NCI-H128 (cell line): ENCODE data around the gene NOLC1.

Source experiments
- DNase-seq: peaks from one replicate; lab custom pipeline; 2025; ENCODE audit not compliant: unreplicated experiment; lab: John Stamatoyannopoulos, UW

The NOLC1 gene

DNA sequence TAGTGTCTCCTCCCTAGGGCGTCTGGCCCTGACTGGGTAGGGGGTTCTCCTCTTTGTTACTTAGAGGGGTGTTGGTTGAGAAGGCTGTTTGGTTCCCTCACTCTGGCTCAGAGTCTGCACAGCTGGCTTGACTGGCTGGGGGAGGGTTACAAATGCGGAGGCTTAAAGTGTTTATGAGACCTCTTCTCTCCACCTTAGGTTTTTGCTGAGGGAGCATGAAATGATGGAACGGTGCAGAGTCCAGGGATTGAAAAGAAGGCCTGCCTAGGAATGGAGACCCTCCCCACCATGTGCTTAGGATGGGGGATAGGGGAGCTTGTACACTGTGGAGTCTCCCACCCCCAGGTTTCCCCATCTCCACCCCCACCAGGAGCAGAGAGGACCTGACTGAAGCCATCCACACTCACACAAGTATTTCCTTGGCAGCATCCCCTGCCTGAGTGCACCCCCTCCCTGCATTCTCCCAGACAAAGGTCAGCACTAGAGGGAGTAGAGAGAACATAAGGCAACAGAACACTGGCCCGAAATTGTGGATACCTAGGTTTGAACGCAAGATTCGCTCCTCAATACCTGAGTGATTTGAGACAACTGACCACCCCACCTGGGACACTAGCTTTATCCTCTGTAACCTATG is 30.3 kb upstream of the NOLC1 start:
- DNase-seq = no peak

DNA sequence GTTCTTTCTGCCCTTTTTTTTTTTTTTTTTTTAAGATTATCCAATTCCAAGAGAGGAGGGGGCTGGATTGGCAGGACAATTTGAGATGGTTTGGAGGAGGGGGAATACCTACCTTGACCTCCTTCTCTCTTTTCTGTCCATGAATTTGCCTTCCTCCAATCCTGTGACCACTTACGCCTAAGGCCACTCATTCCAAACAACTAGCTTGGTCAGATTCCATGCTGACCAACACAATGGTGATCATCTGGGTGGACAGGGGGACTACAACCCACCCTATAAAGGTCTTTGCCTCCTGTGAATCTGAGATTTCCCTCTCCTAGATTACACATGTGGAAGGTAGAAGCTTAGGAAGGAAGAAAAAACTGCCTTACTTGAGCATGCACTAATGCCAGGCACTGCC is 29.7 kb upstream of the NOLC1 start:
- no peak for DNase-seq

DNA sequence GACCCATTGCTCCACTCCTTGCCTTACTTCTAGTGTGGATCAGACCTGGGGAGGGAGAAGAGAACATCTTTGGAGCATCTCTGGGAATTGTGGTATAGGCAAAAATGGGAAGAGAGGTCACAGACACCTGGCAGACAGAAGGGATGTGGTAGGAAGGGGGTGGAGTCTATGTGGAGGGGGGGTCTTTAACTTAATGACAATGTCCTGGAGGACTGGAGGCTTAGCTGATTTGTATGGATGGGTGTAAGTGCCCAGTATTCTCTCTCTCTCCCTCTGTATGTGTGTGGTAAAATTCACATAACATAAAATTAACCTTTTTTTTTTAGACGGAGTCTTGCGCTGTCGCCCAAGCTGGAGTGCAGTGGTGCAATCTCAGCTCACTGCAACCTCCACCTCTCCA is 29.0 kb upstream of the NOLC1 start:
- DNase-seq = no peak

DNA sequence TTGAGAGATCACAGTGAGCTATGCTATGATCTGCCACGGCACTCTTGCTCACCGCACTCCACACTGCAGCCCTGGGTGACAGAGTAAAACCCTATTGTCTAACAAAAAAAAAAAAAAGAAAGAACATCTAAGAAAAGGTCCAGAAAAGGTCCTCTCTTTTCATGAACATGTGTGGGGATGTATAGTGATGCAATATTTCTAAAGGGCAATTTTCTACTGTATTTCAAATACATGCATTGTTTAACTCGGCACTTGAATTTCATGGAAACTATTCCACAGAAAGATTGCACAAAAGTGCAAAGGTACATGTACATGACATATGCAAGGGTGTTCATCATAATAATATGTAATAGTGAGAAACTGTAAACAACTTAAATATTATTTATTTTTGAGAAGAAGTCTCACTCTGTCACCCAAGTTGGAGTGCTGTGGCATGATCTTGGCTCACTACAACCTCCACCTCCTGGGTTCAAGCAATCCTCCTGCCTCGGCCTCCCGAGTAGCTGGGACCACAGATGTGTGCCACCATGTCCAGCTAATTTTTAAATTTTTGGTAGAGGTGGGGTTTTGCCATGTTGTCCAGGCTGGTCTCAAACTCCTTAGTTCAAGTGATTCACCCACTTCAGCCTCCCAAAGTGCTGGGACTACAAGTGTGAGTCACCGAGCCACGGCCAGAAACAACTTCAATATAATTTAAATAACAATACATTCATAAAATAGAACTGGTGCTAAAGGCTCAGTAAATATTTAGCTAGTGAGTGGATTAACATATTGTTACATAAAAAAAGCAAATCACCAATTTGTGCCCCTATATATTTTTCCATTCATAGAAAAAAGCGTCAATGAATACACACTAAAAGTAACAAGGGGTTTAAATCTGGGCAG is 20.7 kb upstream of the NOLC1 start:
- DNase-seq = no peak

DNA sequence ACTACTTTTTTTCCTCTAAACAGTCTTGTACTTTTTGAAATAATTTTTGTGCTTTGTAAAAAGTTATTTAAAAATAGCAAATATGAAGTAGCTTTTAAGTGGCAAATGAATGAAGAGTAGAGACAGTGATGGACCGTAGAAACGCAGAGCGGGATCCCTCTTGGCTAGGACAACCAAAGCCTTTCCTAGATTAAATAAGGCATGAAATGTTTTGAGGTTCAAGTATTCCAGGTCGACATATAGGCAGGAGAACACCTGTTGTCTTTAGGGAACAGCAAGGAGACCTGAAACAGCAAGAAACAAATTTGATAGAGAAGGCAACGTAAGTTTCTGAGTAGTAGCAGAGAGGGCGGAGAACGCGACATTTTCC is 20.0 kb upstream of the NOLC1 start:
- no peak for DNase-seq

DNA sequence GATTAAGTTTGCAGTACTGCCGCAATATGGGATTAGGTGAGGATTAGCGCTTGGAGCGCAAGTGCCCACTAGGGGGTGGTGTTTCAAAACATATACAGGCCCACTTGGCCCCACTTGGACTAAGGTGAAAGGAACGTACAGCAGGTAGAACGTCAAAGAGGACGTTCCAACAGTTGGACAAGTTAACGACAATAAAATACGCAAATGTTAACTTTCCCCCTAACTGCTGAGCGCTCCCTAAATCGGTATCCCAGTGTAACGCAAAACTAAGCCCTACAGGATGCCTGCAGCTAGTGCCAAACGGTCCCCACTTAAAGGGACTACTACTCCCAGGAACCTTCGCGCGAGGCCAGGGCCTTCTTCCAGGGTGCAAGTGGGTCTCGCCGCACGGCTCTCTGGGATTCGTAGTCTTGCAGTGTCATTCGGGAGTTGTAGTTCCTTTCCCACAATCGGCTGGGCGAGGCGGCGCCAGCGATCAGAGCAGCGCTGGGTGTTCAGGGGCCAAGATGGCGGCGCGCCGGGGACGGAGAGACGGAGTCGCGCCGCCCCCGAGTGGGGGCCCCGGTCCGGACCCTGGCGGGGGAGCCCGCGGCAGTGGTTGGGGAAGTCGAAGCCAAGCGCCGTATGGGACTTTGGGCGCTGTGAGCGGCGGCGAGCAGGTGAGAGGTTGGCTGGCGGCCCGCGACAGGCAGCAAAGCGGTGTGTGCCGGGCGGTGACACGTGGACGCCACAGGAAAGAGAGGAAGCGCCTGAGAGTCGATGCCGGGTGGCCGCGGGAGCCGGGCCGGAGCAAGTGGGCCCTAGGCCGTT is 19.4 kb upstream of the NOLC1 start, which contains the start of gene PPRC1:
Gene PPRC1 (plus strand): TSS at position 478 of the 810 bp plus-strand sequence. CDS start 29 bp downstream, at position 507.
- peak; percentile 84 for DNase-seq

DNA sequence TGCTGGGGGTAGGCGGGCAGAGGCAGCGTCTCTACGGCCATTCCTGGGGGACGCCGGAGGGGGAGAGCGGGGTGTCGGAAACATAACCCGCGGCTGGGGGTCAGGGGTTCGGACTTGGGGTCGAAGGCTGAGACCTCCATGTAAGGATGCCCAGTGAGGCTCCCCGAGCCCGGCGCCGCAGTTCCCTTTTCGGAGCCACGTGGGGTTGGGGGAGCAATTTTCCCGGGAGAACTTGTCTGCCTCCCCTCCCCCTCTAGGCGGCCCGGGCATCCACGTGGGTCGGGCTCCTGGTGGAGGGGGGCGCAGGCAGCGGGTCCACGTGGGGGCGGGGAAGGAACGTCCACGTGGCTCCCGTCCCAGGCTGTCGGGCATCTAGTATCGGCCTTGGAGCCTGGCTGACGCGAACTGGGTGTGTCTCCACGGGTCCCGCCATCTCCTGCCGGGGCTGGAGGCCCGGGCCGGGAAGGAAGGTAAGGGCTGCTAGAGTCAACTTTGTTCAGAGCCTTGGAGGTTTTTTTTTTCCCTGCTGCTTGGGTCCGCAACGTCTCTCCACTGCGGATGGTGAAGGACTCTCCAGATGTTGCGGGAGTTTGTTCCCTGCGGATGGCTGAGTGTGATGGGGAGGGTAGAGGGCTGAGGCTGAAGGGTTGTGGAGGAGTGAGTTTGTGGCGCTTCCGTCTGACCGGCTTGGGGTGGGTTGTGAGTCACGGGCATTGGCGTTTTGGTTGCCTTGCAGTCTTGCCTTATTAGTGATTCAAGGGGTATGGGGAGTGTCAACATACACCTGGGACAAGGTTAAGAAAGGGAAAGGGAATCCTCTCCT is 18.6 kb upstream of the NOLC1 start:
- DNase-seq = no peak

DNA sequence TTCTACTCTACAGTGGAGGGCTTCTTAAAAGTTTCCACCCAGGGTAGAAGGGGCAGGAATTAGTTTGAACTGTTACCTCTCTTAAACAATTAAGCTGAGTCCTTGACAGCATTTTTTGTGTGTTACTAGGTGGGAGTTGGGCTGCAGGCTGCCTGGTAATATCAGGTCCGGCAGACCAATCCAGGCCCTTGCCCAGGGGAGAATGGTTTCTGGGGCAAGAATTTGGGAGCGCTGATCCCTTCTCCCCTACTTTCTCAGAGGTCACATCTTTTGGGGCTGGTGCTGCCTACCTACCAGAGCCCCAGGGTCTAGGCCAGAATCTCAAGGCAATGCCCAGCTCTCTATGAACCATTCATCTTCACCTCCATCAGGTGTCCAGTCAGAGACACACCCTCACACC is 17.8 kb upstream of the NOLC1 start:
- no peak for DNase-seq

DNA sequence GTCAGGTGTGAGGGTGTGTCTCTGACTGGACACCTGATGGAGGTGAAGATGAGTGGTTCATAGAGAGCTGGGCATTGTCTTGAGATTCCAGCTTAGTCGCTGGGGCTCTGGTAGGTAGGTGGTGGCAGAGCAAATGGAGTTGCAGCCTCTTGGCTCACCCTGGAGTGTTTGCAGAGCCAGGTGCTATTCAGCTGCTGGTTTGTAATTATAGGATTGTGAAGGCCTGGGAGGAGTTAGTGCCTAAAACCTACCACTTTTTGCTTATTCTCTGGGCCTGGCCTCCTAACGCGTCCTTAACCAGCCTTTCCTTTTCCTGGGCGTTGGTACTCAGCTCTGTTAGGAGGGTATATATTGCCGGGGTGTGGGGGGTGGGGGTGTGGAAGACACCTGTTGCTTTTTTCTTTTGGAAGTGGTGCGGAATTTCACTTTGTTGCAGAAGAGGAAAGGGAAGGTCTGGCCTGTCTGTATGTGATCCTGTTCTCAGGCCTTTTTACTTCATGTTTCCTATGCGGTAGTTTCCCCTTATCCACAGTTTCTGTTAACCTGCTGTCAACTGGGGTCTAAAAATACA is 16.1 kb upstream of the NOLC1 start:
- no peak for DNase-seq

DNA sequence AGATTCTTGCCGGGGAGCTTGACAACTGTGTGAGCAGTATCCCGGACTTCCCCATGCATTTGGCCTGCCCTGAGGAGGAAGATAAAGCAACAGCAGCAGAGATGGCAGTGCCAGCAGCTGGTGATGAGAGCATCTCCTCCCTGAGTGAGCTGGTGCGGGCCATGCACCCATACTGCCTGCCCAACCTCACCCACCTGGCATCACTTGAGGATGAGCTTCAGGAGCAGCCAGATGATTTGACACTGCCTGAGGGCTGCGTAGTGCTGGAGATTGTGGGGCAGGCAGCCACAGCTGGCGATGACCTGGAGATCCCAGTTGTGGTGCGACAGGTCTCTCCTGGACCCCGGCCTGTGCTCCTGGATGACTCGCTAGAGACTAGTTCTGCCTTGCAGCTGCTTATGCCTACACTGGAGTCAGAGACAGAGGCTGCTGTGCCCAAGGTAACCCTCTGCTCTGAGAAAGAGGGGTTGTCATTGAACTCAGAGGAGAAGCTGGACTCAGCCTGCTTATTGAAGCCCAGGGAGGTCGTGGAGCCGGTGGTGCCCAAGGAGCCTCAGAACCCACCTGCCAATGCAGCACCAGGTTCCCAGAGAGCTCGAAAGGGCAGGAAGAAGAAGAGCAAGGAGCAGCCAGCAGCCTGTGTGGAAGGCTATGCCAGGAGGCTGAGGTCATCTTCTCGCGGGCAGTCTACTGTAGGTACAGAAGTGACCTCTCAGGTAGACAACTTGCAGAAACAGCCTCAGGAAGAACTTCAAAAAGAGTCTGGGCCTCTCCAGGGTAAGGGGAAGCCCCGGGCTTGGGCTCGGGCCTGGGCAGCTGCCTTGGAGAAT is 12.7 kb upstream of the NOLC1 start:
- no peak for DNase-seq

DNA sequence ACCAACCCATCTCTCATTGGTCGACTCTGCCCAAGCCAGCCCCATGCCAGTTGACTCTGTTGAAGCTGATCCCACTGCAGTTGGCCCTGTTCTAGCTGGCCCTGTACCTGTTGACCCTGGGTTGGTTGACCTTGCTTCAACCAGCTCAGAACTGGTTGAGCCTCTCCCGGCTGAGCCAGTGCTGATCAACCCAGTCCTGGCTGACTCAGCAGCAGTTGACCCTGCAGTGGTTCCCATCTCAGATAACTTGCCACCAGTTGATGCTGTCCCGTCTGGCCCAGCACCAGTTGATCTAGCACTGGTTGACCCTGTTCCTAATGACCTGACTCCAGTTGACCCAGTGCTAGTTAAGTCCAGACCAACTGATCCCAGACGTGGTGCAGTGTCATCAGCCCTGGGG is 12.0 kb upstream of the NOLC1 start:
- DNase-seq = no peak

DNA sequence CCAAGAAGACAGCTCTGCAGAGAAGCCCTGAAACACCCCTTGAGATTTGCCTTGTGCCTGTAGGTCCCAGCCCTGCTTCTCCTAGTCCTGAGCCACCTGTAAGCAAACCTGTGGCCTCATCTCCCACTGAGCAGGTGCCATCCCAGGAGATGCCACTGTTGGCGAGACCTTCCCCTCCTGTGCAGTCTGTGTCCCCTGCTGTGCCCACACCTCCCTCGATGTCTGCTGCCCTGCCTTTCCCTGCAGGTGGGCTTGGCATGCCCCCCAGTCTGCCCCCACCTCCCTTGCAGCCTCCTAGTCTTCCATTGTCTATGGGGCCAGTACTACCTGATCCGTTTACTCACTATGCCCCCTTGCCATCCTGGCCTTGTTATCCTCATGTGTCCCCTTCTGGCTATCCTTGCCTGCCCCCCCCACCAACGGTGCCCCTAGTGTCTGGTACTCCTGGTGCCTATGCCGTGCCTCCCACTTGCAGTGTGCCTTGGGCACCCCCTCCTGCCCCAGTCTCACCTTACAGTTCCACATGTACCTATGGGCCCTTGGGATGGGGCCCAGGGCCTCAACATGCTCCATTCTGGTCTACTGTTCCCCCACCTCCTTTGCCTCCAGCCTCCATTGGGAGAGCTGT is 11.2 kb upstream of the NOLC1 start:
- DNase-seq = no peak

DNA sequence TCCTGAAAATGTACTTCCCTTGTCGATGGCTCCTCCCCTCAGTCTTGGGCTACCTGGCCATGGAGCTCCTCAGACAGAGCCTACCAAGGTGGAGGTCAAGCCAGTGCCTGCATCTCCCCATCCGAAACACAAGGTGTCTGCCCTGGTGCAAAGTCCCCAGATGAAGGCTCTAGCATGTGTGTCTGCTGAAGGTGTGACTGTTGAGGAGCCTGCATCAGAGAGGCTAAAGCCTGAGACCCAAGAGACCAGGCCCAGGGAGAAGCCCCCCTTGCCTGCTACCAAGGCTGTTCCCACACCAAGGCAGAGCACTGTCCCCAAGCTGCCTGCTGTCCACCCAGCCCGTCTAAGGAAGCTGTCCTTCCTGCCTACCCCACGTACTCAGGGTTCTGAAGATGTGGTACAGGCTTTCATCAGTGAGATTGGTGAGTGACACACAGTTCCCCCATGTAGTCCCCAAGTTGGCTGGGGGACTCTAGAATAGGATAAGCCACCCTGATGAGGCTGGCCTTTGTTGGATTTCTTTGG is 10.5 kb upstream of the NOLC1 start:
- DNase-seq = no peak

DNA sequence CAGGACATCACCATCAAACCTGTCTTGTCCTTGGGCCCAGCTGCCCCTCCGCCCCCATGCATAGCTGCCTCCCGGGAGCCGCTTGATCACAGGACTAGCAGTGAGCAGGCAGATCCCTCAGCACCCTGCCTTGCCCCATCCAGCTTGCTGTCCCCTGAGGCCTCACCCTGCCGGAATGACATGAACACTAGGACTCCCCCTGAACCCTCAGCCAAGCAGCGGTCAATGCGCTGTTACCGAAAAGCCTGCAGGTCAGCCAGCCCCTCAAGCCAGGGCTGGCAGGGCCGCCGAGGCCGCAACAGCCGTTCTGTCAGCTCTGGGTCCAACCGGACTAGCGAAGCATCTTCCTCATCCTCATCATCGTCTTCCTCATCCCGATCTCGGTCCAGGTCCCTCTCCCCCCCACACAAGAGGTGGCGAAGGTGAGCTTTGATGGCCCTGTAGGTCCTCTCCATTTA is 5.2 kb upstream of the NOLC1 start:
- no peak for DNase-seq

DNA sequence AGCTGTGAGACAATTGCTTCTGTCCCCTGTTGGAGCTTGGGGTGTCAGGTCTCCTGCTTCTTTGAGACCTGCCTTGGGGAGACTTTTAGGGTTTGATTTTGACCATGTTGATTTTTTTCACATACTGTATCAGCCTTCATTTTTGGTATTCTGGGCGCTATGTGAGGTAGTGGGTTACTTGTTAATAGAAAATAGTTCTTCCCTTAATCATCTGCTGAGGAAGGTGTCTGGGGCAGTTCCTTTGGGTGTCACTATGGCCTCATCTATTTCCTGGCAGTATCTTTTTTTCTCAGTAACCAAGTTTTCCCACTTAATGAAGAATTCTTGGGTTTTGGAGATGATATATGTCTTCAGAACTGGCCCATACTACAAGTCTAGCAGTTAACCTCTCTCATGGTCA is 4.6 kb upstream of the NOLC1 start:
- no peak for DNase-seq

DNA sequence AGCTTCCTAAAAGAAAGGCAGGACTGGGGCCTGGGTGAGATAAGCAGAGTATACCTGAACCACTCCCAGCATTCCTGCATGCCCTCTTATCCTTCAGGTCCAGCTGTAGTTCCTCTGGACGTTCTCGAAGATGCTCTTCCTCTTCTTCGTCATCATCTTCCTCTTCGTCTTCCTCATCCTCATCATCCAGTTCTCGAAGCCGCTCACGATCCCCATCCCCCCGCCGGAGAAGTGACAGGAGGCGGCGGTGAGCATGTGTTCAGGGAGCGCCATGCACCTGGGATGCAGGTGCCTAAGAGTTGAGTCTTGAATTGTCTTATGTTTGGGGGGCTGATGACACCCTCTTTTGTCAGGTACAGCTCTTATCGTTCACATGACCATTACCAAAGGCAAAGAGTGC is 3.9 kb upstream of the NOLC1 start:
- DNase-seq = no peak

DNA sequence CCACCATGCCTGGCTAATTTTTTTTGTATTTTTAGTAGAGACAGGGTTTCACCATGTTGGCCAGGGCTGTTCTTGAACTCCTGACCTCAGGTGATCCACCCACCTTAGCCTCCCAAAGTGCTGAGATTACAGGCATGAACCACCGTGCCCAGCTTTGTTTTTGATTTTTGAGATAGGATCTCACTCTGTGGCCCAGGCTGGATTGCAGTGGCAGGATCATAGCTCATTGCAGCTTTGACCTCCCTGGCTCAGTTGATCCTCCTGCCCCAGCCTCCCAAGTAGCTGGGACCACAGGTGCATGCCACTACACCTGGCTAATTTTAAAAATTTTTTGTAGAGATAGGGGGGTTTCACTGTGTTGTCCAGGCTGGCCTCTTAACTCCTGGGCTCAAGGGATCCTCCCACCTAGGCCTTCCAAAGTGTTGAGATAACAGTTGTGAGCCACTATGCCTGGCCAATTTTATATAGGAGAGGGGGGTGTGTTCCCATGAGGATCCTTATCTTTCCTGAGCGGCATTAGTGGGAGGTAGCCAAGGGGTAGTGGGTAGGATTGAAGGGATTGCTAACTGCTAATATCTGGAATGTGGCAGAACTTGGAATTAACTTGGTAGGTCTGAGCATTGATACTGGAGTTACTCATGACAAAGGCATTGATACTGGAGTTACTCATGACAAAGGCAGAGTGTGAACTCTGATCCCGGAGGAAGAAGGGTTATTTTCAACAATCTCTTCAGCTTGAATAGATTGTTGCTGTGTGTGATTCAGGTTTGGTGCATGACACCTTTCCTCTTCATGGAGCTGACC is 1.0 kb upstream of the NOLC1 start:
- no peak for DNase-seq

DNA sequence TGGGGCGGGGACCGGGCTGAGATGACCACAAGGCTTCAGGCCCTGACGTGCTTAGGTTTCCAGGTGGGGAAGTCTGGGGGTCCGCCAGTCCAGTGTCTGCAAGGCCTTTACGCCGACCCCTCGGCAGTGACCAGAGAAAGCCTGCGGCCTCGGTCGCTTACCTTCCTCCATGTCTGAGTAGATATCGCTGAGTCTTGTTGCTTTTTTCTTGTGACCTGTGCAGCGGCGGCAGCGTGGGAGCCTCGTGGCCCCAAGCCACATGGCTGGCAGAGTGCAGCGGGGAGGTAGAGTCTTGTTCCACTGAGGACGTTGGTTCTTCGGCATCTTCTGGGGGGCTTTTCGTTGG is 329 bp downstream of the NOLC1 start:
- no peak for DNase-seq
